ENCODE data around the gene ARVCF. TPM values are rescaled to one million over a fixed set of nuclear protein-coding genes. Genes with fewer than 3 reads are reported as not detected.

Gene ARVCF
- total RNA-seq, 1 donor from 2014 or later: 26.8 TPM

DNA sequence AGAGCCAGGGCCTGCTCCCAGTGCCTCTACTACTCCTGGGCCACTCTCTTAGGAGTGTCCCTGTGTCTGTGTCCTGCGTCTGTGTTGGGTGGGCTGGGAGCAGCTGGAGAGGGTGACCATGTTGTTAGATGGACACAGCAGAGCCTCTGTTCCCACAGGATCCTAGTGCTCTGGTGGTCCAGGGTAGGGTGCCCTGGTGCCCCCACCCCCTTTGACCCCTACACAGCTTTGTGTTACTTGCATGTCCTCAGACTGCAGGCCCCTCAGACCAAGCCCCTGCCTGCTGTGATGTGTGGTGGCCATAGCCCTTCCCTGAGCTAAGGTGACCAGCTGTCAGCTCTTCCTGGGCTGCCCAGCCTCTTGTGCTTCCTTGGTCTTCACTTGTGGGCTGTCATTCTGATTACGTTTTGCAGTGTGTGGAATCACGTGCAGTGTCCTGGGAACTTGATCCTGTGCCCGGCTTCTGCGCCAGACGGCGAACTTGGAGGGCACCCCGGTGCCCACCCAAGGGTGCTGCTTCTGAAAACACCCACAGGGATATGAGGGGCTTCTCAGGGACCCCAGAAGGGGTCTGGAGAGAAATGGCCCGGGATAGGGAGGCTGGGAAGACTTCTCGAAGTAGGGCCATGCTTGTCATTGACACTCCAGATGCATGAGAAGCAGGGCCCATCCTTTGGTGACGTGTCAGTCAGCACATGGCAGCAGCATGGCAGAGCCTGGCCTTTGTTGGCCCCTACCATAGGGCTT lies 5.8 kb upstream of the ARVCF start:
- intact Hi-C loops (cut with micrococcal nuclease): no loop called here
- peak; percentile 8 for ATAC-seq
- peak; percentile 37 for DNase-seq

GRCh38 chr22:20021196-20022181 lies 4.9 kb upstream of the ARVCF start:
- DNase-seq: peak; percentile 86
- intact Hi-C loops (cut with micrococcal nuclease): no loop called here
- ATAC-seq: peak; percentile 75

GRCh38 chr22:20020533-20021195 lies 4.0 kb upstream of the ARVCF start, which contains the start of gene TANGO2:
Gene TANGO2 (plus strand): TSS chr22:20021110. CDS start chr22:20036799, 15,689 bp downstream.
- intact Hi-C loops (cut with micrococcal nuclease): no loop called here
- peak; percentile 82 for ATAC-seq
- peak; percentile 97 for DNase-seq

- DNase-seq (no peak), ATAC-seq (no peak)
- intact Hi-C loops (cut with micrococcal nuclease): no loop called here
Measured at GRCh38 chr22:20019661-20020532, 3.3 kb upstream of the ARVCF start.

- intact Hi-C loops (cut with micrococcal nuclease): no loop called here
- ATAC-seq (no peak), DNase-seq (no peak)
Measured at GRCh38 chr22:20018001-20018400, 1.4 kb upstream of the ARVCF start.

DNA sequence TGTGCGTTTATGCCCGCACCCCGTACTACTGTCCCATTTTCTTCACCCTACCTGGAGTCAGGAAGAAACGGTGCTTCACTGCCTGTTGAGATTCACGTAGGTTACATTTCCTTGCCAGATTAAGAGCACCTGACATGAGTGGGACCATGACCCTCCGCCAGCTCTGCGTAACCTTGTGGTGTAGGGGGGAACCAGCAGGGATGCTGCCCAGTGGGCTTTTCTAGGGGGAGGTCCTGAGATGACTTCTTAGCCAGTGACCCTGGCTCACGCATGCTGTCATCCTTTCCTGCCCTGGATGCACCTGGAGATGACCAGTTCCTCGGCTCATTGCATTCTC lies 967 bp upstream of the ARVCF start:
- intact Hi-C loops (cut with micrococcal nuclease): no loop called here

GRCh38 chr22:20015971-20016733 lies 471 bp downstream of the ARVCF start:
- intact Hi-C loops (cut with micrococcal nuclease): no loop called here
- DNase-seq: peak; percentile 52
- ATAC-seq: no peak

More for the DNA sequence above, 967 bp upstream of the ARVCF start:
- ATAC-seq (no peak), DNase-seq (no peak)

- intact Hi-C loops (cut with micrococcal nuclease): no loop called here
- DNase-seq: peak; percentile 26
- no peak for ATAC-seq
Measured at GRCh38 chr22:20015187-20015625, 1.4 kb downstream of the ARVCF start.

DNA sequence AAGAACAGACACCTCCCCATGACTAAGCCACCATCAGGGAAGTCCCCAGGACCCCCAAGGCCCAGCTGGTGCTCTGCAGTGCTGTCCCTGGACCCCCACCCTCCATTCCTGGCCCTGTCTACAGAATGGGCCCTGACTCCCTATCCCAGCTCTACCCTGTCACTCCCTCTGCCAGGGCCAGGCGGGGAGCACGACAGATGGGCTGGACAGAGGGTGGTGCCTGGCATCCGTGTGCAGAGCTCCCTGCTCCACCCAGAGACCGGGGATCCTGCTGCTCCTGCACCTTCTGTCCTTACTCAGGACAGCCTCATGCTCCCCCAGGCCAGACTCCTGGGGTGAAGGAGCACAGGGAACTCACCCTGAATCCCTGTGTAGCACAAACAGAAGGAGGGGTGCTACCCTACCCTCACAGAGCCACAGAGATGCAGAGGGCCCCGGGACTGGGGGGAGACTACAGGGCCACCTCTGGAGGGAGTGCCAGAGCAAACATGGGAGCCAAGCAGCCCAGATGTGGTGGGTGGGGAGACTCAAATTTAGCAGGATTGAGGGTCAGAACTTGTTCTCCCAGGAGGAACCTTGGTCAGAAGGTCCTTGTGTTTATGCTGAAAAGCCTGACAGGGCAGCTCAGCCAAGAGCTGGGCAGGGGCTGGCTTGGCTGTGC lies 2.0 kb downstream of the ARVCF start:
- ATAC-seq: no peak
- DNase-seq: peak; percentile 33
- intact Hi-C loops (cut with micrococcal nuclease): loop anchor here (5.0 kb wide), 1 partner anchor 42 kb away; no protein-coding TSS in a partner anchor

DNA sequence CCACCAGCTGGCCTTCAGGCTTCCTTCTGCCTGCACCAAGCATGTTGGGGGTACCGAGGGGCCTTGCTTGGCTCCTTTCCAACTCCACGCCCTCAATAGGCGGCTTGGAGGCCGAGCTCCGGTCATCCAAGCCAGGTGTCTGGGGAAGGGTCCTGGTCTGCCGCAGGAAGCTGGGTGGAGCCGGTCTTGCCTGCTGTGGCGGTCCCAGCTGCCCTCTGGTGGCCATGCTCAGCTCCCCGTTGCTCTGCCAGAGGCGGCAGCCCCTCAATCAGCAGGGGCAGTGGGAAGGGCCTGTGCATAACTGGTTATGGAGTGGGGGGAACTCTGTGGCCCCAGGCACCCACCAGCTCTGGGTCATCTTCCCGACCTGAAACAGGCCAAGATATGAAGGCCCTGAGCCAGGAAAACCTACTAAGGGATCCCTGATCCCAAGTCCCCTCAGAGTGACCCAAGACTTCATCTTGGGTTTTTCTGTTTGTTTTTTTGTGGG lies 3.2 kb downstream of the ARVCF start:
- DNase-seq (peak; percentile 87), ATAC-seq (peak; percentile 53)
- intact Hi-C loops (cut with micrococcal nuclease): loop anchor here (5.0 kb wide), 1 partner anchor 41 kb away; no protein-coding TSS in a partner anchor

GRCh38 chr22:20012741-20013331 lies 3.8 kb downstream of the ARVCF start:
- DNase-seq: peak; percentile 23
- ATAC-seq: no peak
- intact Hi-C loops (cut with micrococcal nuclease): loop anchor here (5.0 kb wide), 1 partner anchor 41 kb away; no protein-coding TSS in a partner anchor

DNA sequence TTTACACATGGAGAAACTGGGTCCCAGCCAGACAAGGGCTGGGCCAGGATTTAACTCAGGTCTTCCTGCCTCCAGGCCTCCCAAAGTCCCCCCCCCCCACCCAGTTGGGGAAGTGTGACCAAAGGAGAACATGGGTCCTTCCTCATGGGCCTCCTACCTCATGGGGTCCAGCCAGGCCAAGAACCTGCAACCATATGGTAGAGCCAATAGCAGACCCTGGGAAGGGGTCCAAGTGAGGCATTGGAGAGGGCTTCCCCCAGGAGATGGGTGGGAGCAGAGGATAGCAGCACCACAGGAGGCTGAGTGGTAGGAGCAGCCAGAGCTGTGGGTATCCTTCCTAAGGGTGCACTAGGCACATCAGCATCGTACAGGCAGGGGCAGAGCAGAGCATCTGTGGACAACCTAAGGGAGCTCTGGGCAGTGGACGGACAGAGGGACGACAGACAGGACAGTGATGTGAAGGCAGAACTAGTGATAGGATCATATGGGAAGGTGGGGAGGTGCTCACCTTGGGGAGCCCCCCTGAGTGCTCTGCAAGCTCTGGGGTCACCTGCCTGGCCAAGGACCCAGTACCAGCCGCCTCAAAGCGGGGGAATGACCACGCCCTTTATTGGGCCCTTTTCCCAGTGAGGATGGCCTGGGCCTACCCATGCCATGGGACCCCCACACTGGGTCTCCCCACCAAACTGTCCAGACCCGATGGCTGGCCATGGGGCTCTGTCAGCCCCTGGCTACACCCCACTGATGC lies 4.5 kb downstream of the ARVCF start:
- peak; percentile 12 for DNase-seq
- ATAC-seq: no peak
- intact Hi-C loops (cut with micrococcal nuclease): loop anchor here (5.0 kb wide), 1 partner anchor 40 kb away; no protein-coding TSS in a partner anchor

DNA sequence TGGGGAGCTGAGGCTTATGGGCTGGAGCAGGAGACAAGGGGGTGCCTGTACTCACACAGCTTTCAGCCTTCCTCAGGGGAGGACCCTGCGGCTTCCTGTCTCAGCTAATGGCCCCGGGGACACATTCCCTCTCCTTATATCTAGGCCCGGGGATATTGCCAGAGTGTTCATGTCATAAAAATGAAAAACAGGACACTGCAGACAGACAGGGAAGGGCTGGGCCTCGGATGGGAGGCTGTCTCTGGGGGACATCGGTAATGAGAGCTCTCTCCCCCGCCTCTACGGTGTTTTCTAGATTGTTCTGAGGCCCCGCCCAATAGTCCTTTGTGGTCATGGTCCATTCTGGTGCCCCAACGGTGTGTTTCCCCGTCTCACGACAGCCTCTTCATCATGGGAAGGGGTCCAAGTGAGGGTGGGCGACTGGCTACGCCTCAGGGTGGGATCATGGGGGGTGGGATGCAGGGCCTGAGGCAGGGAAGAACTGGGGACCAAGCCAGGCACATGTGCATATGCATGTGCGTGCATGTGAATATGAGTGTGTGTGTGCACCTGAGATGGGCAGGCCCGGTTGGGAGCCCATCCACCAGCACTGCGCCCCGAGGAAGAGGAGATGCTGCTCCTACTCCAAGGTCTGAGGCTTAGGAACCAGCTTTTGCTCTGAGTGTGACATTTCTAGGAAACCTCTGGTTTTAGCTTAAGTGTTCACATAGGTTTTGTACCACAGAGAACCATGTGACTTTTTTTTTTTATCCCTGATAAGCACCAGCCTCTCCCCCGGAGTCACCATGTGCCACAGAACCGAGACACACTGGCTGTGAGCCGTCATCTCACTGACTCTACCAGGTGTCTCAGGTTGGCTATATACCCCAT lies 5.3 kb downstream of the ARVCF start:
- peak; percentile 16 for DNase-seq
- intact Hi-C loops (cut with micrococcal nuclease): loop anchor here (5.0 kb wide), 1 partner anchor 39 kb away; no protein-coding TSS in a partner anchor
- no peak for ATAC-seq

DNA sequence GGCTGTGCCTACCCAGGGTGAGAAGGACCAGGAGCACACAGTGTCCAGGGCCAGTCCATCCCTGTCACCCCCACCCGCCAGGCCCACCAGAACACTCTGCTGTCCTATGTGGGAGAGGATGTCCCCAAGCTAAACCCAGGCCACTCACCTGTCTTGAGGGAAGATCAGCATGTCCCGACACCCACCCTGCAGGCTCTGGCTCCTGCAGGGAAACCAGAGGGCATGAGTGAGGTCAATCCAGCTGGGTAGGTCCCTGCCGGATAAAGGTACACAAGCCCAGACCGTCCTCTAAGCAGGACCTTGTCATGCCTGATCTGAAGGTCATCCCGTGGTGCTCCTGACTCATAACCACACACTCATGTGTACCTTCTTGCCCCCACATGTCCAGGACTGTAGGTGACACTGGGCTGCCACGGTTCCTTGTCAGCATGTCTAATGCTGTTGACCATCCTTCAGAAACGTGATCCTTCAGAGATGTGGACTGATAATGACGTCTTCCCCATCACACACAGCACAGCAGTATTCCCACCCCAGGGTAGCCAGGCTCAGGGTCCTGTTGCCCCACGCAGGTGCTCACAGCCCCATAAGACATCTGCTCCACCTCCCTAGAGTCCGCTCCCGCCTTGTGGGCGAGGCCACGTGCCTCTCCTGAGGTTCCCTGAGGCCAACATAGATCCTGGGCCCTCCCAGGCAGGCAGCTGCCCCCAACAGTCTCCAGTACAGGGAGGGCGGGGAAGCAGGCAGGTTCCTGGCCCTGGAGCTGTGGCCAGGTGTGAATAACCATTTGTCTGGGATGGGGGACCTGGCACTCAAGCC lies 6.1 kb downstream of the ARVCF start:
- DNase-seq (peak; percentile 26), ATAC-seq (peak; percentile 40)
- intact Hi-C loops (cut with micrococcal nuclease): loop anchor here (5.0 kb wide), 1 partner anchor 38 kb away; no protein-coding TSS in a partner anchor
